ENCODE results near the gene SRGAP3.

SRGAP3 gene

GRCh38 chr3:8942746-8943488 lies 306.5 kb downstream of the SRGAP3 start:
- H3K9me2 ChIP-seq (ENCODE audit: low read depth, low read length), result no peaks in the 10 kb centered on the region
- H3K9me3 ChIP-seq (ENCODE audit: low read length), result peaks cover 5% of the 10 kb centered on the region; the same call in 1 of the 2 replicates
- H3K36me3 ChIP-seq (ENCODE audit: insufficient read depth, low read length), result peaks cover 89% of the 10 kb centered on the region
- no peaks in the 10 kb centered on the region for H3K79me2 ChIP-seq (ENCODE audit: insufficient read depth, low read length)
- H3K4me1 ChIP-seq (ENCODE audit: insufficient read depth, low read length, severe bottlenecking), result no peaks in the 10 kb centered on the region
- no peaks in the 10 kb centered on the region for H3K27me3 ChIP-seq (ENCODE audit: insufficient read depth, low read length)
- no peak overlapping the region for H3K4me2 ChIP-seq (ENCODE audit: low read length)
- TF ChIP-seq CTCF (IDR thresholded peaks at IDR 0.05; ENCODE audit: low read length) (no peak), EZH2 (IDR thresholded peaks at IDR 0.05; ENCODE audit: borderline replicate concordance, low read length) (no peak)
- H3K9ac ChIP-seq (ENCODE audit: low read length), result no peak overlapping the region
- H3F3A ChIP-seq (ENCODE audit: insufficient read depth, low read length), result no peaks in the 10 kb centered on the region; the same call in 1 of the 2 replicates
- no peak overlapping the region for H3K27ac ChIP-seq (ENCODE audit: low read depth, low read length, poor library complexity, severe bottlenecking)
- no peak overlapping the region for H2AFZ ChIP-seq (ENCODE audit: low read length)
- H4K20me1 ChIP-seq (ENCODE audit: insufficient read depth, low read length), result no peaks in the 10 kb centered on the region
- no peak overlapping the region for H3K4me3 ChIP-seq (ENCODE audit: low read depth, low read length, poor library complexity, severe bottlenecking)

- Histone ChIP-seq H3K4me3 (ENCODE audit: low read depth, low read length, poor library complexity, severe bottlenecking) (no peak overlapping the region), H3K4me2 (ENCODE audit: low read length) (no peak overlapping the region), H3K4me1 (ENCODE audit: insufficient read depth, low read length, severe bottlenecking) (no peaks in the 10 kb centered on the region), H4K20me1 (ENCODE audit: insufficient read depth, low read length) (no peaks in the 10 kb centered on the region), H3K27ac (ENCODE audit: low read depth, low read length, poor library complexity, severe bottlenecking) (no peak overlapping the region), H3K9me3 (ENCODE audit: low read length) (peaks cover 5% of the 10 kb centered on the region; the same call in 1 of the 2 replicates), H3K79me2 (ENCODE audit: insufficient read depth, low read length) (no peaks in the 10 kb centered on the region), H3F3A (ENCODE audit: insufficient read depth, low read length) (no peaks in the 10 kb centered on the region), H3K9me2 (ENCODE audit: low read depth, low read length) (no peaks in the 10 kb centered on the region), H3K27me3 (ENCODE audit: insufficient read depth, low read length) (no peaks in the 10 kb centered on the region), H2AFZ (ENCODE audit: low read length) (no peak overlapping the region), H3K9ac (ENCODE audit: low read length) (no peak overlapping the region), H3K36me3 (ENCODE audit: insufficient read depth, low read length) (peaks cover 84% of the 10 kb centered on the region)
- TF ChIP-seq CTCF (IDR thresholded peaks at IDR 0.05; ENCODE audit: low read length), result no peak
- TF ChIP-seq EZH2 (IDR thresholded peaks at IDR 0.05; ENCODE audit: borderline replicate concordance, low read length), result no peak
These were observed 307.3 kb downstream of the SRGAP3 start for GRCh38 chr3:8942115-8942514.

GRCh38 chr3:8938021-8938420 lies 311.4 kb downstream of the SRGAP3 start:
- H2AFZ ChIP-seq (ENCODE audit: low read length), result no peak overlapping the region
- no peak overlapping the region for H3K27ac ChIP-seq (ENCODE audit: low read depth, low read length, poor library complexity, severe bottlenecking)
- no peak overlapping the region for H3K4me2 ChIP-seq (ENCODE audit: low read length)
- no peaks in the 10 kb centered on the region for H3K27me3 ChIP-seq (ENCODE audit: insufficient read depth, low read length)
- H3K4me1 ChIP-seq (ENCODE audit: insufficient read depth, low read length, severe bottlenecking), result no peaks in the 10 kb centered on the region
- H3K4me3 ChIP-seq (ENCODE audit: low read depth, low read length, poor library complexity, severe bottlenecking), result no peak overlapping the region
- peaks cover 82% of the 10 kb centered on the region for H3K36me3 ChIP-seq (ENCODE audit: insufficient read depth, low read length)
- H3K9ac ChIP-seq (ENCODE audit: low read length), result no peak overlapping the region
- no peaks in the 10 kb centered on the region for H3K79me2 ChIP-seq (ENCODE audit: insufficient read depth, low read length)
- H4K20me1 ChIP-seq (ENCODE audit: insufficient read depth, low read length), result no peaks in the 10 kb centered on the region
- no peaks in the 10 kb centered on the region for H3K9me2 ChIP-seq (ENCODE audit: low read depth, low read length)
- peaks cover 4% of the 10 kb centered on the region; the same call in 1 of the 2 replicates for H3K9me3 ChIP-seq (ENCODE audit: low read length)
- TF ChIP-seq CTCF (IDR thresholded peaks at IDR 0.05; ENCODE audit: low read length), result peak; percentile 47
- no peak for TF ChIP-seq EZH2 (IDR thresholded peaks at IDR 0.05; ENCODE audit: borderline replicate concordance, low read length)
- no peaks in the 10 kb centered on the region for H3F3A ChIP-seq (ENCODE audit: insufficient read depth, low read length)
